Effector memory CD4-positive, alpha-beta T cell (primary cell): ENCODE results near the gene MTHFSD.

ENCODE experiments used
- DNase-seq, 3 donors: peaks; one replicate each; pipeline ENCODE4 v3.0.0-alpha.2; 2020
- H3K27ac ChIP-seq: 2 replicates; pipeline ENCODE4 v1.7.0; 2013; ENCODE audit warnings: mild to moderate bottlenecking, low read length, moderate library complexity; ENCODE audit not compliant: insufficient read depth, poor library complexity, severe bottlenecking
- H3K27me3 ChIP-seq: replicated peaks from 2 replicates; pipeline ENCODE4 v1.7.0; 2013; ENCODE audit warnings: mild to moderate bottlenecking, low read length; ENCODE audit not compliant: insufficient read depth, control insufficient read depth, poor library complexity, severe bottlenecking
- H3K36me3 ChIP-seq: 2 replicates; pipeline ENCODE4 v1.7.0; 2013; ENCODE audit warnings: mild to moderate bottlenecking, low read length, moderate library complexity; ENCODE audit not compliant: control insufficient read depth, insufficient read depth
- H3K4me1 ChIP-seq: 2 replicates; pipeline ENCODE4 v1.7.0; 2013; ENCODE audit warnings: low read length, mild to moderate bottlenecking; ENCODE audit not compliant: control insufficient read depth, insufficient read depth, poor library complexity, severe bottlenecking
- H3K4me3 ChIP-seq: 2 replicates; pipeline ENCODE4 v1.7.0; 2013; ENCODE audit warnings: low read length, low read depth, mild to moderate bottlenecking; ENCODE audit not compliant: insufficient read depth, poor library complexity, severe bottlenecking
- H3K9me3 ChIP-seq: 2 replicates; pipeline ENCODE4 v1.7.0; 2013; ENCODE audit warnings: mild to moderate bottlenecking, low read length, moderate library complexity; ENCODE audit not compliant: control insufficient read depth
- total RNA-seq, 3 donors: gene quantifications; one replicate each; lab custom pipeline; 2026; lab: John Stamatoyannopoulos, UW

The MTHFSD gene
- total RNA-seq, result 9.3 to 14.5 (median 10.9) reads per million in 3 donors

GRCh38 chr16:86554917-86555703, at the start of gene MTHFSD:
Gene MTHFSD (minus strand): TSS chr16:86555235. CDS start chr16:86555184, 51 bp downstream.
- Histone ChIP-seq H3K4me3 (peak within 1 kb of the TSS; percentile 89), H3K36me3 (no peaks in the 10 kb centered on the region)

GRCh38 chr16:86604436-86605193, 49.6 kb upstream of the MTHFSD start:
- Histone ChIP-seq H3K4me1 (peaks cover 4% of the 10 kb centered on the region), H3K4me3 (peak overlapping the region; percentile 61), H3K27ac (peak overlapping the region; percentile 18), H3K36me3 (no peaks in the 10 kb centered on the region), H3K27me3 (no peaks in the 10 kb centered on the region), H3K9me3 (no peaks in the 10 kb centered on the region)
- peak; percentile 8 to 28 (median 17) for DNase-seq

More at GRCh38 chr16:86554917-86555703, at the start of gene MTHFSD:
- Histone ChIP-seq H3K27me3 (peaks cover 6% of the 10 kb centered on the region), H3K27ac (peak within 1 kb of the TSS; percentile 84), H3K4me1 (peaks cover 6% of the 10 kb centered on the region), H3K9me3 (no peaks in the 10 kb centered on the region)
- DNase-seq, result peak; percentile 89 to 93 (median 92)

DNA sequence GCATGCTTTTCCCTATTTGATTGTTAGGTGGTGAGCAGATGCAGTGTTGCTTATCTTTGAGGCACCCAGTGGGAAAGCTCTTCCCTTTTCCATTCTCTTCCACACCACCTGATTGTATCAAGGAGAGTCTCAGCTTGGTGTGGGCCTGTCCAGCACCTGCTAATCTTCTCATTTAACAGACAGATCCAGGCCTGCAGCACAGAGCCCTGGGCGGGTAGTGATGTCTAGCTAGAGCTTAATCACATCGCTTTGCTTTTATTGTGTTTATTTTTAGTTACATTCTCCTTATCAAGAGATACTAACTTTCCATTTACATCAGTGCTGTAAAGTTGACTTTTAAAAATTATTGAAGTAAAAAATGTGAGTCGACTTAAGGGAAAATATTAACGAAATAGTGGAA, 47.5 kb upstream of the MTHFSD start:
- Histone ChIP-seq H3K27me3 (no peaks in the 10 kb centered on the region), H3K4me3 (no peak overlapping the region), H3K36me3 (no peaks in the 10 kb centered on the region), H3K4me1 (peaks cover 4% of the 10 kb centered on the region), H3K9me3 (no peaks in the 10 kb centered on the region), H3K27ac (no peak overlapping the region)
- DNase-seq, result no peak

DNA sequence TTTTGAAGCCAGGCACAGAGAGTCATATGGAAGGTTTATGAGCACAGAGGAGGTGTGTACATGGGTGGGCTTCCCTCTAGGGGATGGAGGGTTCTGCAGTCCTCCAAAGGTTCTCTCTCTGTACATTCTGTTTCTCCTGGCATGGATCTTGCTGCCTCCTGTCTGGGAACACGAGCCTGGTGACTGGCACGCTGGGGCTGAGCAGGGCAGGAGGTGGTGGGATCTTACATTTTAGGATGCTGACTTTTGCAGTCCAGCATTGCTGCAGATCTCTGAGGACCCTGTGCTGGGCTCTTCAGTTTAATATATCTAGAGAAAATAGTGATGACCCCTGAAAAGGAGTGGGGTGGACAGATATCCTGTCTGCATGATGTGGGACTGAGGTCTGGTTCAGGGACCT, 46.3 kb upstream of the MTHFSD start:
- H3K4me1 ChIP-seq, result peaks cover 4% of the 10 kb centered on the region
- no peaks in the 10 kb centered on the region for H3K36me3 ChIP-seq
- no peak overlapping the region for H3K27ac ChIP-seq
- no peaks in the 10 kb centered on the region for H3K27me3 ChIP-seq
- H3K4me3 ChIP-seq, result no peak overlapping the region
- no peak for DNase-seq
- no peaks in the 10 kb centered on the region for H3K9me3 ChIP-seq

- no peaks in the 10 kb centered on the region for H3K36me3 ChIP-seq
- H3K9me3 ChIP-seq, result no peaks in the 10 kb centered on the region
- no peak for DNase-seq
- no peaks in the 10 kb centered on the region for H3K27me3 ChIP-seq
- no peaks in the 10 kb centered on the region for H3K4me1 ChIP-seq
- no peak overlapping the region for H3K27ac ChIP-seq
- no peak overlapping the region for H3K4me3 ChIP-seq
These were observed 43.9 kb upstream of the MTHFSD start for GRCh38 chr16:86598607-86599565.

DNA sequence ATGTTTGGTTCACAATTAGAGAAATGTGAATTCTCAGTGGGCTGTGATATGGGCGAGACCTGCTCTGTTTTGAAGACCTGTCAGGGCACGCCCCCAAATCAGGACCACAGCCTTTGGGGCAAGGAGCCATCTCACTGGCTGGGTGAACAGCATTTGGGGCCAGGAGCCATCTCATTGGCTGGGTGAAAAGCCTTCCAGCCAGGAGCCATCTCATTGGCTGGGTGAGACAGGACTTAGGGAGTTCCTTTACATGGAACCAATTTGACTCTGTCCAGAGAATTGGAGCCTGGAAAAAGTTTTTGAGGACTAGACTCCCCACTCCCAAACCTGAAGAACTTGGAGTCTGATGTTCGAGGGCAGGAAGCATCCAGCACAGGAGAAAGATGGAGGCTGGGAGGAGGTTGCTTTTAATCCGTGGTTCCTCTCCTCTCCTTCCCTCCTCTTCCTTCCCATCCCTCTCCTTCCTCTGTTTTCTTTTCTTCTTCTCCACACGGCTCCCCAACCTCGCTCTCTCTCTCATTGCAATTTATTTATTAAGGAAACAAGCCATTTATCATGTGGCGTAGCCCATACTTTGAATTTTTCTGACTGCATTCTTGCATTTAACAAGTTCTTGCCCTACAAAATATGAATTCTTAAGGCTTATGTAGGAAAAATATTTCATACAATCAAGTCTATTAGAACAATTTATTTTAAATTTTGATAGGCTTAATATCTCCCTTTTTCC, 43.0 kb upstream of the MTHFSD start:
- Histone ChIP-seq H3K4me1 (no peaks in the 10 kb centered on the region), H3K9me3 (no peaks in the 10 kb centered on the region), H3K36me3 (no peaks in the 10 kb centered on the region), H3K4me3 (no peak overlapping the region), H3K27me3 (no peaks in the 10 kb centered on the region), H3K27ac (no peak overlapping the region)
- DNase-seq, result no peak

- no peaks in the 10 kb centered on the region for H3K36me3 ChIP-seq
- no peak for DNase-seq
- no peak overlapping the region for H3K27ac ChIP-seq
- H3K4me3 ChIP-seq, result no peak overlapping the region
- H3K9me3 ChIP-seq, result no peaks in the 10 kb centered on the region
- no peaks in the 10 kb centered on the region for H3K4me1 ChIP-seq
- H3K27me3 ChIP-seq, result no peaks in the 10 kb centered on the region
These were observed 42.3 kb upstream of the MTHFSD start for GRCh38 chr16:86597126-86597879.

DNA sequence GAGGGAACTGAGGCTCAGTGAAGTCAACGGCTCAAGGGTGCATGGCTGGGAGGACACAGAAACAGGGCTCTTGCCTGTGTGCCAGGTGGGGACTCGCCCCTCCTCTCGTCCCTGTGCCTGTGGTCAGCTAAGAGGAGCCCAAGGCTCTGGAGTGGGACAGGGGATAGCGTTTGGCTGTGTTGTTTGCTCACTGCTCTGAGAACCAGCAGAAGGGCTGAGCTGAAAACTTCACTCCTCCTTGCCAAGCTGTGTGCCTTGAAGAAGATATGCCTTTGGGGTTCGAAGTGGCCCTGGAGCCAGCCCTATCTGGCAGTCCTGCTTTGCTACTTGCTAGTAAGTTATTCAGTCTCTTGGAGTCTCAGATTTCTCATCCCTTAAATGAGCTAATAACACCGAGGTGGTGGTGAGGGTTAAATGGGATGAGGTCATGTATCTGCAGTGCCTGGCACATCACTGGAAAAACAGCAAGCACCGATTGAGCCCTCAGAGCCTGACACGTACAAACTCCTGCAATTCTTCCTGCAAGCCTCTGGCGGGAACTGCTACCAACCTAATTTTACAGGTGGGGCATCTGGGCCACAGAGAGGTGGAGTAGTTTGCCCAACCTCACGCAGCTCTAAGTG, 41.1 kb upstream of the MTHFSD start:
- Histone ChIP-seq H3K9me3 (no peaks in the 10 kb centered on the region), H3K36me3 (no peaks in the 10 kb centered on the region), H3K4me3 (no peak overlapping the region), H3K27me3 (no peaks in the 10 kb centered on the region), H3K27ac (no peak overlapping the region), H3K4me1 (no peaks in the 10 kb centered on the region)
- DNase-seq, result no peak
